HepG2 (cell line): ENCODE measurements around the gene ZNF174. TPM values are rescaled to one million over a fixed set of nuclear protein-coding genes. Genes with fewer than 3 reads are reported as not detected.

ENCODE experiments used
- CBX5 ChIP-seq: sonication (generic); formaldehyde crosslinking; IDR thresholded peaks from 2 replicates; pipeline ENCODE4 v1.4.0; 2020; ENCODE audit warnings: missing genetic modification reagents, borderline replicate concordance
- CEBPB ChIP-seq: IDR thresholded peaks from 2 replicates; pipeline ENCODE4 v1.6.1; 2011; ENCODE audit warnings: low read depth, low read length, improper control_type of control experiment, borderline replicate concordance
- HDAC2 ChIP-seq: sonication (generic); formaldehyde crosslinking; IDR thresholded peaks from 2 replicates; pipeline ENCODE4 v1.4.0; 2020; ENCODE audit warnings: missing genetic modification reagents
- IRF2 ChIP-seq: IDR thresholded peaks from 2 replicates; pipeline ENCODE4 v1.6.1; 2018; ENCODE audit warnings: missing genetic modification reagents, missing compliant biosample characterization
- KLF13 ChIP-seq: sonication (generic); formaldehyde crosslinking; IDR thresholded peaks from 2 replicates; pipeline ENCODE4 v1.4.0; 2020; ENCODE audit warnings: mild to moderate bottlenecking, missing genetic modification reagents
- NAIF1 ChIP-seq: sonication (generic); formaldehyde crosslinking; IDR thresholded peaks from 2 replicates; pipeline ENCODE4 v1.5.0; 2020; ENCODE audit warnings: mild to moderate bottlenecking, missing genetic modification reagents, borderline replicate concordance
- PHF8 ChIP-seq: sonication (generic); formaldehyde crosslinking; IDR thresholded peaks from 2 replicates; pipeline ENCODE4 v1.5.0; 2020; ENCODE audit warnings: missing genetic modification reagents
- RAD21 ChIP-seq: fragments of 450-650 bp; formaldehyde crosslinking; IDR thresholded peaks from 2 replicates; pipeline ENCODE4 v1.5.0; 2020; ENCODE audit warnings: mild to moderate bottlenecking
- RFX3 ChIP-seq: IDR thresholded peaks from 2 replicates; pipeline ENCODE4 v1.6.1; 2016; ENCODE audit warnings: missing biosample characterization, missing genetic modification reagents
- SNRNP70 ChIP-seq: fragments of 200-400 bp; formaldehyde crosslinking; IDR thresholded peaks from 2 replicates; pipeline ENCODE4 v1.6.1; 2017; ENCODE audit warnings: mild to moderate bottlenecking, low read depth, low read length, moderate library complexity
- SRF ChIP-seq: IDR thresholded peaks from 2 replicates; pipeline ENCODE4 v1.6.1; 2011; ENCODE audit warnings: mild to moderate bottlenecking, low read depth, low read length, moderate library complexity
- THAP7 ChIP-seq: sonication (generic); formaldehyde crosslinking; IDR thresholded peaks from 2 replicates; pipeline ENCODE4 v1.8.1; 2023; ENCODE audit warnings: mild to moderate bottlenecking, missing genetic modification reagents
- ZBTB39 ChIP-seq: sonication (generic); formaldehyde crosslinking; IDR thresholded peaks from 2 replicates; pipeline ENCODE4 v1.5.0; 2020; ENCODE audit warnings: missing genetic modification reagents
- ZNF460 ChIP-seq: sonication (generic); formaldehyde crosslinking; IDR thresholded peaks from 2 replicates; pipeline ENCODE4 v1.5.1; 2020; ENCODE audit warnings: missing genetic modification reagents, mild to moderate bottlenecking, borderline replicate concordance
- ZNF557 ChIP-seq: sonication (generic); formaldehyde crosslinking; IDR thresholded peaks from 2 replicates; pipeline ENCODE4 v1.4.0; 2020; ENCODE audit warnings: missing genetic modification reagents
- ZNF572 ChIP-seq: sonication (generic); formaldehyde crosslinking; IDR thresholded peaks from 2 replicates; pipeline ENCODE4 v1.5.1; 2020; ENCODE audit warnings: mild to moderate bottlenecking, missing genetic modification reagents
- ZNF580 ChIP-seq: IDR thresholded peaks from 2 replicates; pipeline ENCODE4 v1.6.1; 2016; ENCODE audit warnings: low read depth, borderline replicate concordance
- ZNF800 ChIP-seq: sonication (generic); formaldehyde crosslinking; IDR thresholded peaks from 2 replicates; pipeline ENCODE4 v1.4.0; 2020; ENCODE audit warnings: missing genetic modification reagents
- polyA plus RNA-seq, 8 experiments: library from polyadenylated mRNA; depleted of rRNA in 3 of 8; stranded (reverse) in 7 of 8; unstranded in 1 of 8; fragments of >200 nt; fragmentation: Illumina TruSeq in 4 of 8; extraction: Trizol in 4 of 8; gene quantifications; 2 replicates each; pipeline versions ENCODE4 v1.2.1 to v1.2.3, GENCODE V29; 2011 to 2016; ENCODE audit warnings: low read depth in 4 of 8, missing spikeins in 1 of 8, mixed read lengths in 1 of 8; ENCODE audit not compliant: insufficient read depth in 1 of 8
- total RNA-seq, 5 experiments: library from RNA; depleted of rRNA; stranded (reverse); fragments of >200 nt; fragmentation: Illumina TruSeq; extraction: Trizol; gene quantifications; 2 replicates each; pipeline ENCODE4 v1.2.3, GENCODE V29; 2016; ENCODE audit warnings: low read depth in 1 of 5
- TF ChIP-seq, protein P1 (sequence below), 2 experiments: sonication (generic) in 1 of 2; formaldehyde crosslinking in 1 of 2; IDR thresholded peaks; 2 replicates each; pipeline versions ENCODE4 v1.4.0 to v1.6.1; 2018 to 2020; ENCODE audit warnings: missing genetic modification reagents in 2 of 2, borderline replicate concordance in 1 of 2, low read depth in 1 of 2, mild to moderate bottlenecking in 1 of 2, missing biosample characterization in 1 of 2

The ZNF174 gene
- total and polyA plus RNA-seq, 2 of the 13 experiments (the other 11 are each of a cell fraction or from before 2014, with no cell fraction given) = 8.3 to 10.6 TPM

DNA sequence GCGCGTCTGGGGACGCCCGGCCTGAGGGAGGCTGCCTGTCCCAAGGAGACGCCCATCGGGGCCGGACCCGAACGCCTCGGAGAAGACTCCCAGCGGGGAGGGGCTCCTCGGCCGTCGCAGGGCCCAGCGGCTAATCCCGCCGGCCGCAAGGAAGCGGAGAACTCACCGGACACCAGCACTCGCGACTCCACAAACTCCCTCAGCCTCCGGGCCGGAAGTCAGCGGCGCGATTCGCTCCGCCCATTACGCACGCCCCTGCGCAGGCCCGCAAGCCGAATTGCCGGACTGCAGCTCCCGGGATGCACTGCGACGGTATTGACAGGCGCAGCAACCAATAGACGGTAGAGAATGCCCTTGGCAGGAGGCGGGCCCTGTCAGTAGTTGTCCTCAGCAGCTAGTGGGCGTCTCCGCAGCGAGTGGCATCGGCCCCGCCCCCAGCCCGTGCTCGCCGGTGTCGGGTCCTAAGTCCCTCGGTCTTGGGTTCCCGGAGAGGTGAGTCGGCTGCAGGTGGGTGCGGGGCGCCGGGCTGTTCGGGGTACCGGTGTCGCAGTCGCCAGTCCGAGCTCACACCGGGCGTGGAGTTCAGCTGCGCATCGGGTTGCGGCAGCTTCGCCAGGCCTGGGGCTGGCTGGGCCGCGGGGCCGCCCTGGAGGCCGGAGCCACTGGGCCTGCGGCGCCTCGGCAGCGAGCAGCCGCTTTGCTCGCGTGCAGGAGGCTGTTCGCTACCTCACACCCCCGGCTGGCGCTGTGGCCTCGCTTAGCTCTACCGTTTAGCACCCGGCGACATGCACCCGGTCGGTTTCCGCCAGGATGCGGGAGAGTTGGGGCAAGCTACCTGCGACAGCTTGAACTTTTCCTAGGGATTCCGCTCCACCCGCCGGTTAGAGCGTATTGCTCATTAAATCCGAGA is at the start of gene ZNF174, which contains the start of gene ZSCAN32 (continued):
- TF ChIP-seq ZBTB39 = peak; percentile 72; the same call in 1 of the 2 replicates
- peak; percentile 56; the same call in 1 of the 2 replicates for TF ChIP-seq CBX5 (CRISPR knock-in tag)
- peak; percentile 95 for TF ChIP-seq PHF8 (CRISPR knock-in tag)
- peak; percentile 78 for TF ChIP-seq IRF2 (CRISPR knock-in tag)
- TF ChIP-seq, protein P1, sequence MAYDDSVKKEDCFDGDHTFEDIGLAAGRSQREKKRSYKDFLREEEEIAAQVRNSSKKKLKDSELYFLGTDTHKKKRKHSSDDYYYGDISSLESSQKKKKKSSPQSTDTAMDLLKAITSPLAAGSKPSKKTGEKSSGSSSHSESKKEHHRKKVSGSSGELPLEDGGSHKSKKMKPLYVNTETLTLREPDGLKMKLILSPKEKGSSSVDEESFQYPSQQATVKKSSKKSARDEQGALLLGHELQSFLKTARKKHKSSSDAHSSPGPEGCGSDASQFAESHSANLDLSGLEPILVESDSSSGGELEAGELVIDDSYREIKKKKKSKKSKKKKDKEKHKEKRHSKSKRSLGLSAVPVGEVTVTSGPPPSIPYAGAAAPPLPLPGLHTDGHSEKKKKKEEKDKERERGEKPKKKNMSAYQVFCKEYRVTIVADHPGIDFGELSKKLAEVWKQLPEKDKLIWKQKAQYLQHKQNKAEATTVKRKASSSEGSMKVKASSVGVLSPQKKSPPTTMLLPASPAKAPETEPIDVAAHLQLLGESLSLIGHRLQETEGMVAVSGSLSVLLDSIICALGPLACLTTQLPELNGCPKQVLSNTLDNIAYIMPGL (CRISPR knock-in tag; IDR thresholded peaks at IDR 0.05; ENCODE audit: borderline replicate concordance in 1 of 2, low read depth in 1 of 2) = peak; percentile 73 to 84; a peak in 3 of 4 replicates
- no peak for TF ChIP-seq KLF13
- TF ChIP-seq CEBPB = no peak
- TF ChIP-seq SRF = no peak
- TF ChIP-seq HDAC2 (CRISPR knock-in tag) = peak; percentile 65
- no peak for TF ChIP-seq SNRNP70
- peak; percentile 80; the same call in 1 of the 2 replicates for TF ChIP-seq ZNF580 (CRISPR knock-in tag)
- no peak; the same call in 1 of the 2 replicates for TF ChIP-seq THAP7 (CRISPR knock-in tag)
- TF ChIP-seq RAD21 (CRISPR knock-in tag) = peak; percentile 50
- 0 out of 2 replicates have a peak, but pooled peaks have one; percentile 36 for TF ChIP-seq ZNF800
- TF ChIP-seq ZNF460 = peak; percentile 28; the same call in 1 of the 2 replicates
- TF ChIP-seq ZNF557 = peak; percentile 63; the same call in 1 of the 2 replicates
- no peak for TF ChIP-seq RFX3 (CRISPR knock-in tag)
- TF ChIP-seq NAIF1 (CRISPR knock-in tag) = peak; percentile 89; the same call in 1 of the 2 replicates
- no peak for TF ChIP-seq ZNF572 (CRISPR knock-in tag)
